Memory B cell (primary cell): ENCODE results near the gene SBK2.
"Not testable (repeated sequence)": the region's sequence is repeated elsewhere in the genome, so short reads cannot be mapped to it uniquely, and the experiment has no call there.

Source experiments
- ATAC-seq: fragments of 150-1000 bp; cut with Tn5 transposase; 2 replicates; pipeline ENCODE4 v1.10.0; 2021; ENCODE audit warnings: low read depth, mild to moderate bottlenecking, moderate library complexity
- DNase-seq, 2 donors: peaks; one replicate each; pipeline ENCODE4 v3.0.0; 2022; ENCODE audit warnings: low spot score in 2 of 2
- H3K27ac Mint-ChIP-seq: one replicate; pipeline ENCODE4 v1.8.0; 2022; ENCODE audit warnings: mild to moderate bottlenecking, moderate library complexity, mixed read lengths
- H3K27me3 Mint-ChIP-seq: one replicate; pipeline ENCODE4 v1.8.0; 2022; ENCODE audit warnings: mixed read lengths
- H3K36me3 Mint-ChIP-seq: one replicate; pipeline ENCODE4 v1.8.0; 2022; ENCODE audit warnings: mild to moderate bottlenecking, mixed read lengths
- H3K4me1 Mint-ChIP-seq: one replicate; pipeline ENCODE4 v1.8.0; 2022; ENCODE audit warnings: mixed read lengths
- H3K4me3 Mint-ChIP-seq: one replicate; pipeline ENCODE4 v1.8.0; 2022; ENCODE audit warnings: mild to moderate bottlenecking, moderate library complexity, mixed read lengths
- H3K9me3 Mint-ChIP-seq: one replicate; pipeline ENCODE4 v1.8.0; 2022; ENCODE audit warnings: mixed read lengths

SBK2 gene

GRCh38 chr19:55535173-55535964 is 1.6 kb downstream of the SBK2 start:
- Mint-ChIP-seq H3K27ac (no peak overlapping the region), H3K36me3 (no peaks in the 10 kb centered on the region)

GRCh38 chr19:55534280-55534679 is 2.7 kb downstream of the SBK2 start:
- not testable (repeated sequence) for H3K27me3 Mint-ChIP-seq, H3K9me3 Mint-ChIP-seq, H3K4me3 Mint-ChIP-seq, H3K27ac Mint-ChIP-seq, H3K36me3 Mint-ChIP-seq, DNase-seq, ATAC-seq, H3K4me1 Mint-ChIP-seq

More at GRCh38 chr19:55535173-55535964, 1.6 kb downstream of the SBK2 start:
- no peak for DNase-seq
- no peak overlapping the region for H3K4me3 Mint-ChIP-seq
- H3K27me3 Mint-ChIP-seq = peaks cover 2% of the 10 kb centered on the region
- no peak for ATAC-seq
- no peaks in the 10 kb centered on the region for H3K9me3 Mint-ChIP-seq
- no peaks in the 10 kb centered on the region for H3K4me1 Mint-ChIP-seq

GRCh38 chr19:55530996-55531395 is 5.9 kb downstream of the SBK2 start:
- Mint-ChIP-seq H3K9me3 (no peaks in the 10 kb centered on the region), H3K27ac (no peak overlapping the region), H3K27me3 (no peaks in the 10 kb centered on the region), H3K36me3 (no peaks in the 10 kb centered on the region), H3K4me3 (no peak overlapping the region), H3K4me1 (no peaks in the 10 kb centered on the region)
- DNase-seq = no peak
- ATAC-seq = no peak

GRCh38 chr19:55529636-55530234 is 7.2 kb downstream of the SBK2 start:
- Mint-ChIP-seq H3K4me3 (no peak overlapping the region), H3K36me3 (no peaks in the 10 kb centered on the region), H3K27me3 (peaks cover 2% of the 10 kb centered on the region), H3K4me1 (no peaks in the 10 kb centered on the region), H3K27ac (no peak overlapping the region), H3K9me3 (no peaks in the 10 kb centered on the region)
- ATAC-seq (no peak), DNase-seq (no peak)

GRCh38 chr19:55528030-55528803 is 8.7 kb downstream of the SBK2 start:
- Mint-ChIP-seq H3K36me3 (no peaks in the 10 kb centered on the region), H3K4me1 (no peaks in the 10 kb centered on the region), H3K27me3 (peaks cover 2% of the 10 kb centered on the region), H3K27ac (no peak overlapping the region), H3K4me3 (no peak overlapping the region), H3K9me3 (no peaks in the 10 kb centered on the region)
- DNase-seq (no peak), ATAC-seq (no peak)

- H3K27ac Mint-ChIP-seq = no peak overlapping the region
- no peak for DNase-seq
- H3K27me3 Mint-ChIP-seq = peaks cover 2% of the 10 kb centered on the region
- no peaks in the 10 kb centered on the region for H3K36me3 Mint-ChIP-seq
- no peaks in the 10 kb centered on the region for H3K4me1 Mint-ChIP-seq
- no peak for ATAC-seq
- no peaks in the 10 kb centered on the region for H3K9me3 Mint-ChIP-seq
- H3K4me3 Mint-ChIP-seq = no peak overlapping the region
Measured at GRCh38 chr19:55527197-55528029, 9.5 kb downstream of the SBK2 start.

GRCh38 chr19:55526216-55527196 is 10.4 kb downstream of the SBK2 start:
- Mint-ChIP-seq H3K27ac (no peak overlapping the region), H3K36me3 (no peaks in the 10 kb centered on the region), H3K9me3 (no peaks in the 10 kb centered on the region), H3K27me3 (peaks cover 2% of the 10 kb centered on the region), H3K4me3 (no peak overlapping the region), H3K4me1 (no peaks in the 10 kb centered on the region)
- ATAC-seq = no peak
- DNase-seq = no peak

GRCh38 chr19:55525289-55526101 is 11.4 kb downstream of the SBK2 start:
- no peak for DNase-seq
- Mint-ChIP-seq H3K27me3 (peaks cover 2% of the 10 kb centered on the region), H3K27ac (no peak overlapping the region), H3K4me1 (no peaks in the 10 kb centered on the region), H3K36me3 (no peaks in the 10 kb centered on the region), H3K9me3 (no peaks in the 10 kb centered on the region), H3K4me3 (no peak overlapping the region)
- ATAC-seq = no peak

- Mint-ChIP-seq H3K4me3 (no peak overlapping the region), H3K4me1 (peaks cover 6% of the 10 kb centered on the region), H3K36me3 (no peaks in the 10 kb centered on the region), H3K9me3 (no peaks in the 10 kb centered on the region), H3K27me3 (peaks cover 5% of the 10 kb centered on the region), H3K27ac (no peak overlapping the region)
- no peak for ATAC-seq
- DNase-seq = no peak
Measured at GRCh38 chr19:55520691-55521292, 16.1 kb downstream of the SBK2 start.

GRCh38 chr19:55519451-55520311 is 17.3 kb downstream of the SBK2 start:
- DNase-seq = no peak
- Mint-ChIP-seq H3K27me3 (peaks cover 3% of the 10 kb centered on the region), H3K9me3 (no peaks in the 10 kb centered on the region), H3K27ac (no peak overlapping the region), H3K4me1 (peaks cover 6% of the 10 kb centered on the region), H3K4me3 (no peak overlapping the region), H3K36me3 (no peaks in the 10 kb centered on the region)
- no peak for ATAC-seq

GRCh38 chr19:55516878-55517620 is 19.9 kb downstream of the SBK2 start:
- Mint-ChIP-seq H3K27me3 (peaks cover 7% of the 10 kb centered on the region), H3K9me3 (no peaks in the 10 kb centered on the region), H3K27ac (peak overlapping the region; percentile 93), H3K36me3 (no peaks in the 10 kb centered on the region), H3K4me3 (peak overlapping the region; percentile 90), H3K4me1 (peaks cover 6% of the 10 kb centered on the region)
- ATAC-seq (peak; percentile 99), DNase-seq (peak; percentile 91 to 97)
